Measurements from ENCODE around the gene PRKN.

DNA sequence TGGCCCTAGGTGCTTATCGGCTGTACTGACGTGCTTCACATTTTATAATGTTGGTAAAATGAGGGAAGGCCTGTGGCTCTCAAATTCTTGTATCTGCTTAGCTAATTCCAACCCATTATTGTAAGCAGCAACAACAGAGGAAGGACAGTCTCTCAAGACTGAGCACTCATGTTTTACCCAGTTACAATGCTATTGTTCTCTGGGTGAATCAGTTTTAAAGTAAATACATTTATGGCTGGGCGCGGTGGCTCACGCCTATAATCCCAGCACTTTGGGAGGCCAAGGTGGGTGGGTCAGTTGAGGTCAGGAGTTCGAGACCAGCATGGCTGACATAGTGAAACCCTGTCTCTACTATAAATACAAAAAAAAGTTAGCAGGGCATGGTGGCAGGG lies 194.6 kb downstream of the PRKN start:
- TF ChIP-seq, protein P1, sequence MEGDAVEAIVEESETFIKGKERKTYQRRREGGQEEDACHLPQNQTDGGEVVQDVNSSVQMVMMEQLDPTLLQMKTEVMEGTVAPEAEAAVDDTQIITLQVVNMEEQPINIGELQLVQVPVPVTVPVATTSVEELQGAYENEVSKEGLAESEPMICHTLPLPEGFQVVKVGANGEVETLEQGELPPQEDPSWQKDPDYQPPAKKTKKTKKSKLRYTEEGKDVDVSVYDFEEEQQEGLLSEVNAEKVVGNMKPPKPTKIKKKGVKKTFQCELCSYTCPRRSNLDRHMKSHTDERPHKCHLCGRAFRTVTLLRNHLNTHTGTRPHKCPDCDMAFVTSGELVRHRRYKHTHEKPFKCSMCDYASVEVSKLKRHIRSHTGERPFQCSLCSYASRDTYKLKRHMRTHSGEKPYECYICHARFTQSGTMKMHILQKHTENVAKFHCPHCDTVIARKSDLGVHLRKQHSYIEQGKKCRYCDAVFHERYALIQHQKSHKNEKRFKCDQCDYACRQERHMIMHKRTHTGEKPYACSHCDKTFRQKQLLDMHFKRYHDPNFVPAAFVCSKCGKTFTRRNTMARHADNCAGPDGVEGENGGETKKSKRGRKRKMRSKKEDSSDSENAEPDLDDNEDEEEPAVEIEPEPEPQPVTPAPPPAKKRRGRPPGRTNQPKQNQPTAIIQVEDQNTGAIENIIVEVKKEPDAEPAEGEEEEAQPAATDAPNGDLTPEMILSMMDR (IDR thresholded peaks at IDR 0.05; ENCODE audit: low read length) = no peak
- TF ChIP-seq EZH2 (optimal IDR thresholded peaks at IDR 0.05; ENCODE audit: low read depth, low read length) = no peak
- no peak for TF ChIP-seq EZH2phosphoT487 (IDR thresholded peaks at IDR 0.05; ENCODE audit: low read length)
